ENCODE data around the gene ACOXL.

ACOXL gene

GRCh38 chr2:110707386-110707965 is 24.9 kb upstream of the ACOXL start:
- no peak overlapping the region for H3K4me2 ChIP-seq (ENCODE audit: low read length)
- no peaks in the 10 kb centered on the region for H3K36me3 ChIP-seq (ENCODE audit: insufficient read depth, low read length)
- H3K9me3 ChIP-seq (replicated peaks; ENCODE audit: low read length) = no peaks in the 10 kb centered on the region
- H3K9ac ChIP-seq (ENCODE audit: low read depth, low read length) = no peak overlapping the region
- H3K4me3 ChIP-seq (ENCODE audit: low read length) = no peak overlapping the region
- H3K27me3 ChIP-seq (ENCODE audit: control insufficient read depth, insufficient read depth, low read length) = peaks cover 87% of the 10 kb centered on the region
- no peaks in the 10 kb centered on the region for H3K4me1 ChIP-seq (ENCODE audit: control insufficient read depth, insufficient read depth, low read length)

GRCh38 chr2:110708455-110708854 is 23.9 kb upstream of the ACOXL start:
- Histone ChIP-seq H3K27me3 (ENCODE audit: control insufficient read depth, insufficient read depth, low read length) (peaks cover 86% of the 10 kb centered on the region), H3K9me3 (replicated peaks; ENCODE audit: low read length) (no peaks in the 10 kb centered on the region), H3K4me2 (ENCODE audit: low read length) (no peak overlapping the region), H3K4me1 (ENCODE audit: control insufficient read depth, insufficient read depth, low read length) (no peaks in the 10 kb centered on the region), H3K36me3 (ENCODE audit: insufficient read depth, low read length) (no peaks in the 10 kb centered on the region), H3K9ac (ENCODE audit: low read depth, low read length) (no peak overlapping the region), H3K4me3 (ENCODE audit: low read length) (no peak overlapping the region)

- Histone ChIP-seq H3K36me3 (ENCODE audit: insufficient read depth, low read length) (no peaks in the 10 kb centered on the region), H3K4me1 (ENCODE audit: control insufficient read depth, insufficient read depth, low read length) (no peaks in the 10 kb centered on the region), H3K27me3 (ENCODE audit: control insufficient read depth, insufficient read depth, low read length) (peaks cover 85% of the 10 kb centered on the region), H3K9me3 (replicated peaks; ENCODE audit: low read length) (no peaks in the 10 kb centered on the region), H3K4me3 (ENCODE audit: low read length) (no peak overlapping the region), H3K4me2 (ENCODE audit: low read length) (no peak overlapping the region), H3K9ac (ENCODE audit: low read depth, low read length) (no peak overlapping the region)
Measured at GRCh38 chr2:110712737-110713136, 19.6 kb upstream of the ACOXL start.

- no peak overlapping the region for H3K9ac ChIP-seq (ENCODE audit: low read depth, low read length)
- H3K36me3 ChIP-seq (ENCODE audit: insufficient read depth, low read length) = no peaks in the 10 kb centered on the region
- no peaks in the 10 kb centered on the region for H3K4me1 ChIP-seq (ENCODE audit: control insufficient read depth, insufficient read depth, low read length)
- no peaks in the 10 kb centered on the region for H3K9me3 ChIP-seq (replicated peaks; ENCODE audit: low read length)
- H3K27me3 ChIP-seq (ENCODE audit: control insufficient read depth, insufficient read depth, low read length) = peaks cover 85% of the 10 kb centered on the region
- H3K4me3 ChIP-seq (ENCODE audit: low read length) = no peak overlapping the region
- H3K4me2 ChIP-seq (ENCODE audit: low read length) = no peak overlapping the region
Measured at GRCh38 chr2:110713513-110714362, 18.6 kb upstream of the ACOXL start.

- H3K36me3 ChIP-seq (ENCODE audit: insufficient read depth, low read length) = no peaks in the 10 kb centered on the region
- H3K4me3 ChIP-seq (ENCODE audit: low read length) = no peak overlapping the region
- H3K9ac ChIP-seq (ENCODE audit: low read depth, low read length) = no peak overlapping the region
- H3K27me3 ChIP-seq (ENCODE audit: control insufficient read depth, insufficient read depth, low read length) = peaks cover 88% of the 10 kb centered on the region
- H3K9me3 ChIP-seq (replicated peaks; ENCODE audit: low read length) = no peaks in the 10 kb centered on the region
- H3K4me1 ChIP-seq (ENCODE audit: control insufficient read depth, insufficient read depth, low read length) = no peaks in the 10 kb centered on the region
- no peak overlapping the region for H3K4me2 ChIP-seq (ENCODE audit: low read length)
Measured at GRCh38 chr2:110714452-110715224, 17.7 kb upstream of the ACOXL start.

GRCh38 chr2:110716959-110717645 is 15.3 kb upstream of the ACOXL start:
- H3K36me3 ChIP-seq (ENCODE audit: insufficient read depth, low read length) = no peaks in the 10 kb centered on the region
- no peaks in the 10 kb centered on the region for H3K9me3 ChIP-seq (replicated peaks; ENCODE audit: low read length)
- H3K4me3 ChIP-seq (ENCODE audit: low read length) = no peak overlapping the region
- no peak overlapping the region for H3K9ac ChIP-seq (ENCODE audit: low read depth, low read length)
- peaks cover 92% of the 10 kb centered on the region for H3K27me3 ChIP-seq (ENCODE audit: control insufficient read depth, insufficient read depth, low read length)
- no peak overlapping the region for H3K4me2 ChIP-seq (ENCODE audit: low read length)
- H3K4me1 ChIP-seq (ENCODE audit: control insufficient read depth, insufficient read depth, low read length) = no peaks in the 10 kb centered on the region

- peaks cover 92% of the 10 kb centered on the region for H3K27me3 ChIP-seq (ENCODE audit: control insufficient read depth, insufficient read depth, low read length)
- H3K4me1 ChIP-seq (ENCODE audit: control insufficient read depth, insufficient read depth, low read length) = no peaks in the 10 kb centered on the region
- H3K9me3 ChIP-seq (replicated peaks; ENCODE audit: low read length) = no peaks in the 10 kb centered on the region
- no peak overlapping the region for H3K4me2 ChIP-seq (ENCODE audit: low read length)
- no peaks in the 10 kb centered on the region for H3K36me3 ChIP-seq (ENCODE audit: insufficient read depth, low read length)
- no peak overlapping the region for H3K4me3 ChIP-seq (ENCODE audit: low read length)
- no peak overlapping the region for H3K9ac ChIP-seq (ENCODE audit: low read depth, low read length)
Measured at GRCh38 chr2:110717734-110718133, 14.6 kb upstream of the ACOXL start.

GRCh38 chr2:110718382-110718781 is 14.0 kb upstream of the ACOXL start:
- Histone ChIP-seq H3K36me3 (ENCODE audit: insufficient read depth, low read length) (no peaks in the 10 kb centered on the region), H3K9ac (ENCODE audit: low read depth, low read length) (no peak overlapping the region), H3K9me3 (replicated peaks; ENCODE audit: low read length) (no peaks in the 10 kb centered on the region), H3K4me1 (ENCODE audit: control insufficient read depth, insufficient read depth, low read length) (no peaks in the 10 kb centered on the region), H3K4me2 (ENCODE audit: low read length) (no peak overlapping the region), H3K27me3 (ENCODE audit: control insufficient read depth, insufficient read depth, low read length) (peaks cover 93% of the 10 kb centered on the region), H3K4me3 (ENCODE audit: low read length) (no peak overlapping the region)

- Histone ChIP-seq H3K36me3 (ENCODE audit: insufficient read depth, low read length) (no peaks in the 10 kb centered on the region), H3K4me1 (ENCODE audit: control insufficient read depth, insufficient read depth, low read length) (no peaks in the 10 kb centered on the region), H3K4me3 (ENCODE audit: low read length) (no peak overlapping the region), H3K9me3 (replicated peaks; ENCODE audit: low read length) (no peaks in the 10 kb centered on the region), H3K4me2 (ENCODE audit: low read length) (no peak overlapping the region), H3K27me3 (ENCODE audit: control insufficient read depth, insufficient read depth, low read length) (peaks cover 93% of the 10 kb centered on the region), H3K9ac (ENCODE audit: low read depth, low read length) (no peak overlapping the region)
Measured at GRCh38 chr2:110718990-110719389, 13.4 kb upstream of the ACOXL start.

GRCh38 chr2:110720547-110720946 is 11.8 kb upstream of the ACOXL start:
- Histone ChIP-seq H3K9ac (ENCODE audit: low read depth, low read length) (no peak overlapping the region), H3K4me2 (ENCODE audit: low read length) (no peak overlapping the region), H3K9me3 (replicated peaks; ENCODE audit: low read length) (no peaks in the 10 kb centered on the region), H3K4me3 (ENCODE audit: low read length) (no peak overlapping the region), H3K27me3 (ENCODE audit: control insufficient read depth, insufficient read depth, low read length) (peaks cover 91% of the 10 kb centered on the region), H3K4me1 (ENCODE audit: control insufficient read depth, insufficient read depth, low read length) (no peaks in the 10 kb centered on the region), H3K36me3 (ENCODE audit: insufficient read depth, low read length) (no peaks in the 10 kb centered on the region)

- H3K4me3 ChIP-seq (ENCODE audit: low read length) = no peak overlapping the region
- no peaks in the 10 kb centered on the region for H3K4me1 ChIP-seq (ENCODE audit: control insufficient read depth, insufficient read depth, low read length)
- no peak overlapping the region for H3K9ac ChIP-seq (ENCODE audit: low read depth, low read length)
- no peak overlapping the region for H3K4me2 ChIP-seq (ENCODE audit: low read length)
- H3K36me3 ChIP-seq (ENCODE audit: insufficient read depth, low read length) = no peaks in the 10 kb centered on the region
- H3K9me3 ChIP-seq (replicated peaks; ENCODE audit: low read length) = no peaks in the 10 kb centered on the region
- H3K27me3 ChIP-seq (ENCODE audit: control insufficient read depth, insufficient read depth, low read length) = peaks cover 75% of the 10 kb centered on the region
Measured at GRCh38 chr2:110724820-110725219, 7.6 kb upstream of the ACOXL start.

Data from skeletal muscle satellite cell (primary cell).